ENCODE results near the gene GALNT10.
A peak's percentile ranks its signal among the peaks of the same experiment; 100 is the strongest.

Gene GALNT10

GRCh38 chr5:154411338-154411737 is 220.8 kb downstream of the GALNT10 start:
- DNase-seq, result no peak

GRCh38 chr5:154412316-154412715 is 221.8 kb downstream of the GALNT10 start:
- DNase-seq, result no peak

GRCh38 chr5:154412925-154413324 is 222.4 kb downstream of the GALNT10 start:
- DNase-seq, result no peak

- DNase-seq, result no peak
These were observed 224.6 kb downstream of the GALNT10 start for GRCh38 chr5:154415114-154415513.

GRCh38 chr5:154418344-154418820 is 227.8 kb downstream of the GALNT10 start:
- DNase-seq, result no peak

GRCh38 chr5:154419236-154419635 is 228.7 kb downstream of the GALNT10 start:
- no peak for DNase-seq

- no peak for DNase-seq
These were observed 231.3 kb downstream of the GALNT10 start for GRCh38 chr5:154421868-154422267.

- no peak for DNase-seq
These were observed 231.8 kb downstream of the GALNT10 start for GRCh38 chr5:154422298-154422697.

GRCh38 chr5:154428208-154428607 is 237.7 kb downstream of the GALNT10 start:
- no peak for DNase-seq

- DNase-seq, result no peak
These were observed 238.8 kb downstream of the GALNT10 start for GRCh38 chr5:154429341-154429740.

- no peak for DNase-seq
These were observed 239.9 kb downstream of the GALNT10 start for GRCh38 chr5:154430466-154430865.

- DNase-seq, result no peak
These were observed 240.6 kb downstream of the GALNT10 start for GRCh38 chr5:154430961-154431630.

- DNase-seq, result no peak
These were observed 244.7 kb downstream of the GALNT10 start for GRCh38 chr5:154435226-154435625.

GRCh38 chr5:154437281-154437965 is 246.9 kb downstream of the GALNT10 start:
- no peak for DNase-seq

GRCh38 chr5:154440540-154440939 is 250.0 kb downstream of the GALNT10 start:
- no peak for DNase-seq

- DNase-seq, result no peak
These were observed 252.3 kb downstream of the GALNT10 start for GRCh38 chr5:154442801-154443200.

GRCh38 chr5:154444556-154445421 is 254.3 kb downstream of the GALNT10 start:
- no peak for DNase-seq

GRCh38 chr5:154445422-154446194 is 255.1 kb downstream of the GALNT10 start, which contains the start of gene SAP30L:
Gene SAP30L, plus strand, starts transcription at chr5:154445997. Its CDS starts 608 bp downstream, at chr5:154446605.
- peak; percentile 51 for DNase-seq

GRCh38 chr5:154446195-154447088 is 255.9 kb downstream of the GALNT10 start:
- no peak for DNase-seq

GRCh38 chr5:154447089-154447725 is 256.7 kb downstream of the GALNT10 start:
- DNase-seq, result no peak

GRCh38 chr5:154449786-154450185 is 259.3 kb downstream of the GALNT10 start:
- DNase-seq, result no peak

All from SIG-M5 (cell line).